ENCODE measurements around the gene CLOCK.

The CLOCK gene

GRCh38 chr4:55538531-55538930 lies 8.2 kb downstream of the CLOCK start:
- no peak for DNase-seq

- DNase-seq = no peak
Observed at GRCh38 chr4:55534306-55534705, 12.4 kb downstream of the CLOCK start.

- DNase-seq = no peak
Observed at GRCh38 chr4:55530691-55531090, 16.0 kb downstream of the CLOCK start.

GRCh38 chr4:55530167-55530566 lies 16.5 kb downstream of the CLOCK start:
- no peak for DNase-seq

- DNase-seq = no peak
Observed at GRCh38 chr4:55528491-55528890, 18.2 kb downstream of the CLOCK start.

GRCh38 chr4:55524844-55525571 lies 21.7 kb downstream of the CLOCK start:
- DNase-seq = no peak

GRCh38 chr4:55518442-55518841 lies 28.3 kb downstream of the CLOCK start:
- no peak for DNase-seq

GRCh38 chr4:55517526-55518229 lies 29.0 kb downstream of the CLOCK start:
- no peak for DNase-seq

GRCh38 chr4:55512922-55513571 lies 33.7 kb downstream of the CLOCK start:
- DNase-seq = no peak

- DNase-seq = no peak
Observed at GRCh38 chr4:55512077-55512476, 34.6 kb downstream of the CLOCK start.

GRCh38 chr4:55510685-55511084 lies 36.0 kb downstream of the CLOCK start:
- DNase-seq = no peak

GRCh38 chr4:55509266-55509665 lies 37.4 kb downstream of the CLOCK start:
- no peak for DNase-seq

- DNase-seq = no peak
Observed at GRCh38 chr4:55507612-55508011, 39.1 kb downstream of the CLOCK start.

- DNase-seq = no peak
Observed at GRCh38 chr4:55503169-55503568, 43.5 kb downstream of the CLOCK start.

- no peak for DNase-seq
Observed at GRCh38 chr4:55500072-55500471, 46.6 kb downstream of the CLOCK start.

- no peak for DNase-seq
Observed at GRCh38 chr4:55499495-55499894, 47.2 kb downstream of the CLOCK start.

- no peak for DNase-seq
Observed at GRCh38 chr4:55498051-55498450, 48.7 kb downstream of the CLOCK start.

GRCh38 chr4:55491486-55491885 lies 55.2 kb downstream of the CLOCK start:
- DNase-seq = no peak

- DNase-seq = no peak
Observed at GRCh38 chr4:55488716-55489115, 58.0 kb downstream of the CLOCK start.

- no peak for DNase-seq
Observed at GRCh38 chr4:55485821-55486220, 60.9 kb downstream of the CLOCK start.

GRCh38 chr4:55483315-55483714 lies 63.4 kb downstream of the CLOCK start:
- DNase-seq = no peak

- no peak for DNase-seq
Observed at GRCh38 chr4:55475394-55476243, 71.1 kb downstream of the CLOCK start.

- DNase-seq = no peak
Observed at GRCh38 chr4:55469979-55470378, 76.7 kb downstream of the CLOCK start.

Data from stimulated activated naive CD4-positive, alpha-beta T cell treated with Interleukin-2 at 50 U/mL for 16 hours (primary cell).